HG03280 (cell line): ENCODE measurements around the gene FCRL6.

Experiments used
- ATAC-seq: cut with Tn5 transposase; IDR thresholded peaks from one replicate; pipeline ENCODE4 v1.9.1; 2021; ENCODE audit warnings: mild to moderate bottlenecking, moderate library complexity; ENCODE audit not compliant: unreplicated experiment

Gene FCRL6

GRCh38 chr1:159861218-159861617 is 59.1 kb downstream of the FCRL6 start:
- no peak for ATAC-seq

DNA sequence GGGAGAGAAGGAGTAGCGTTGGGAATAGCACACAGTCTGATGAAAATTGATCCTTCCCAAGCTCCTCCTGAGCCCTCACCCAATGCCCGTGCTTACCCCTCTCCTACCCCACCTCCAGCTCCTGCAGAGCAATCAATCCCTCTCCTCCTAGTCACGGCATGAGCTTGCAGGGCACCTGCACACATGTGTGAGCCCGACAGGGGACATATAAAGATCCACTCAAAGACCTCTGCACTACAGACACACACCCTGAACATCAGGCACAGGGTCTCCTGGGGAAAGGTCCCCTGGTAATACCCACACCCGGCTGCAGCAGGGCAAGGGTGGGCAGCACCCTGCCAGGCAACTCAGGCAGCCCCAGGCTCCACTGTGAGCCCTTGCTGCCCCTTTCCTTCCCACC is 59.9 kb downstream of the FCRL6 start:
- ATAC-seq, result no peak

DNA sequence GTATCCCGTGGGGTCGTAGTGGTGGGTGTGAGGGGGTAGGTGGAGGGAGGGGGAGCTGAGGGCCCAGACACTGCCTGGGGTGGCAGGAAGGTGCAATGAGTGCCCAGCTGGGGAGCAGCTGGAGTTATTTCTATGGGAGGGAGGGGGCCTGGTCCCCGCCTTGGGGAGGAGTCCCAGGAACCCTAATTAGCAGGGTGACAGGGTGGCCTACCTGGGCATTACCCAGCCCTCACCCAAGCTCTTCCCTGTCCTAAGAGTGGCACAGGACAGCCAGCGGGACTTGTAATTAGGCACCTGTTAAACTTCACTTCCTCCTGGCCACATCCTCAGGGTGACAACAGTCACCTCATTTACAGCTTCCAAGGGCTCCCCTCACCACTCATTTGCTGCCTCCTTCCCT is 60.4 kb downstream of the FCRL6 start, which contains the start of gene VSIG8:
Gene VSIG8, minus strand, starts transcription at position 101 of the 400 bp plus-strand sequence. CDS start 136 bp downstream, outside the sequence.
- no peak for ATAC-seq

- ATAC-seq, result no peak
Observed at GRCh38 chr1:159864262-159864661, 62.1 kb downstream of the FCRL6 start.
